ENCODE data around the gene BAD.

DNA sequence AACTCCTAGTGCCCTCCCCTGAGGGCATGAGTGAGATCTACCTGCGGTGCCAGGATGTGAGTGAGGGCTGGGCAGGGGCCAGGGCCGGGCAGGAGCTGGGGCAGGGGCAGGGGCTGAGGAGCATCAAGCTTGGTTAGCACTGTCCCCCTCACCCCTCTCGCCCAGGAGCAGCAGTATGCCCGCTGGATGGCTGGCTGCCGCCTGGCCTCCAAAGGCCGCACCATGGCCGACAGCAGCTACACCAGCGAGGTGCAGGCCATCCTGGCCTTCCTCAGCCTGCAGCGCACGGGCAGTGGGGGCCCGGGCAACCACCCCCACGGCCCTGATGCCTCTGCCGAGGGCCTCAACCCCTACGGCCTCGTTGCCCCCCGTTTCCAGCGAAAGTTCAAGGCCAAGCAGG, 64.2 kb downstream of the BAD start:
- TF ChIP-seq CTCF (IDR thresholded peaks at IDR 0.05) (no peak), EZH2 (IDR thresholded peaks at IDR 0.05) (no peak)
